OCI-LY1 (cell line): ENCODE data around the gene ABLIM2.

Source experiments
- H2AFZ ChIP-seq: fragments of 200-600 bp; sonication (generic), shearing (Covaris generic); 2 replicates; pipeline ENCODE4 v1.6.0; 2014; ENCODE audit warnings: antibody characterized with exemption, mild to moderate bottlenecking, low read length
- H3F3A ChIP-seq: fragments of 200-600 bp; sonication (generic), shearing (Covaris generic); 2 replicates; pipeline ENCODE4 v1.6.0; 2014; ENCODE audit warnings: mild to moderate bottlenecking, antibody characterized with exemption, low read length, moderate library complexity; ENCODE audit not compliant: insufficient read depth
- H3K27ac ChIP-seq: fragments of 200-600 bp; sonication (generic); 2 replicates; pipeline ENCODE4 v1.5.1; 2014; ENCODE audit warnings: low read length, mixed run types, mild to moderate bottlenecking, low read depth; ENCODE audit not compliant: poor library complexity, severe bottlenecking
- H3K27me3 ChIP-seq: fragments of 200-600 bp; sonication (generic); 2 replicates; pipeline ENCODE4 v1.6.0; 2014; ENCODE audit warnings: antibody characterized with exemption, mild to moderate bottlenecking, low read length, moderate library complexity; ENCODE audit not compliant: insufficient read depth
- H3K36me3 ChIP-seq: fragments of 200-600 bp; sonication (generic); 2 replicates; pipeline ENCODE4 v1.6.1; 2014; ENCODE audit warnings: mild to moderate bottlenecking, antibody characterized with exemption, low read length, moderate library complexity, mixed read lengths; ENCODE audit not compliant: insufficient read depth
- H3K4me1 ChIP-seq: fragments of 200-600 bp; sonication (generic); 2 replicates; pipeline ENCODE4 v1.5.1; 2014; ENCODE audit warnings: mild to moderate bottlenecking, low read length, moderate library complexity; ENCODE audit not compliant: insufficient read depth, severe bottlenecking
- H3K4me2 ChIP-seq: fragments of 200-600 bp; sonication (generic), shearing (Covaris generic); 2 replicates; pipeline ENCODE4 v1.6.1; 2014; ENCODE audit warnings: low read length
- H3K4me3 ChIP-seq: fragments of 200-600 bp; sonication (generic); 2 replicates; pipeline ENCODE4 v1.5.1; 2014; ENCODE audit warnings: low read length, low read depth, mild to moderate bottlenecking, mixed read lengths; ENCODE audit not compliant: poor library complexity, severe bottlenecking
- H3K79me2 ChIP-seq: fragments of 200-600 bp; shearing (Covaris generic); 2 replicates; pipeline ENCODE4 v1.6.1; 2016; ENCODE audit warnings: mixed run types, low read length, mixed read lengths; ENCODE audit not compliant: insufficient read depth
- H3K9ac ChIP-seq: fragments of 200-600 bp; sonication (generic), shearing (Covaris generic); 2 replicates; pipeline ENCODE4 v1.6.1; 2014; ENCODE audit warnings: mild to moderate bottlenecking, low read length, mixed read lengths
- H3K9me2 ChIP-seq: fragments of 200-600 bp; sonication (generic), shearing (Covaris generic); 2 replicates; pipeline ENCODE4 v1.6.1; 2014; ENCODE audit warnings: low read depth, mild to moderate bottlenecking, low read length, mixed read lengths
- H3K9me3 ChIP-seq: fragments of 200-600 bp; shearing (Covaris generic); 2 replicates; pipeline ENCODE4 v1.6.1; 2014; ENCODE audit warnings: low read length, mixed read lengths
- H4K20me1 ChIP-seq: fragments of 200-600 bp; sonication (generic), shearing (Covaris generic); 2 replicates; pipeline ENCODE4 v1.6.0; 2016; ENCODE audit warnings: mild to moderate bottlenecking, low read length; ENCODE audit not compliant: insufficient read depth
- EZH2 ChIP-seq: fragments of 200-600 bp; sonication (generic), shearing (Covaris generic); IDR thresholded peaks from 2 replicates; pipeline ENCODE4 v1.8.0; 2017; ENCODE audit warnings: borderline replicate concordance, mixed run types, mild to moderate bottlenecking, antibody characterized with exemption, low read length, moderate library complexity, mixed read lengths
- TF ChIP-seq, protein P1 (sequence below): fragments of 200-600 bp; sonication (generic), shearing (Covaris generic); IDR thresholded peaks from 2 replicates; pipeline ENCODE4 v1.5.1; 2017; ENCODE audit warnings: mild to moderate bottlenecking, antibody characterized with exemption, low read length, moderate library complexity, mixed read lengths

The ABLIM2 gene

DNA sequence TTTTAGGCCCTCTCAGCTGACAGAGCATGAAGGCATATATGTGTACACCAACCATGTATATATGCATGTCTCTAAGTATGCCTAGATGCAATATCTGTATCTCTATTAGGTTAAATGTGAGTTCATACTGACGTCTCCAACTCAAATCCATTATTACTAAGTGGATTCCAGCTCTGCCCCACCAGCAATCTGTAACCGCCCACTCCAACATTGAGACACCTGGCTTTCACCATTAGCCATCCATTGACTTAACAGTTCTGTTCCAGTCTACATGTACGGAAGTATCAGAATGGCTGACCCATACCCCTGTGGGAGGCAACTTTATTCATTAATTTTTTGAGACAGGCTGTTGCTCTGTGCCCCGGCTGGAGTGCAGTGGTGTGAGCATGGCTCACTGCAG, 25.4 kb upstream of the ABLIM2 start:
- Histone ChIP-seq H3K4me3 (no peak overlapping the region), H3K79me2 (no peaks in the 10 kb centered on the region), H4K20me1 (no peaks in the 10 kb centered on the region), H3K9ac (no peak overlapping the region), H3F3A (no peaks in the 10 kb centered on the region), H3K27ac (no peak overlapping the region), H2AFZ (no peak overlapping the region), H3K27me3 (no peaks in the 10 kb centered on the region), H3K4me1 (no peaks in the 10 kb centered on the region), H3K9me2 (no peaks in the 10 kb centered on the region), H3K4me2 (no peak overlapping the region), H3K9me3 (no peaks in the 10 kb centered on the region), H3K36me3 (no peaks in the 10 kb centered on the region)
- TF ChIP-seq, protein P1, sequence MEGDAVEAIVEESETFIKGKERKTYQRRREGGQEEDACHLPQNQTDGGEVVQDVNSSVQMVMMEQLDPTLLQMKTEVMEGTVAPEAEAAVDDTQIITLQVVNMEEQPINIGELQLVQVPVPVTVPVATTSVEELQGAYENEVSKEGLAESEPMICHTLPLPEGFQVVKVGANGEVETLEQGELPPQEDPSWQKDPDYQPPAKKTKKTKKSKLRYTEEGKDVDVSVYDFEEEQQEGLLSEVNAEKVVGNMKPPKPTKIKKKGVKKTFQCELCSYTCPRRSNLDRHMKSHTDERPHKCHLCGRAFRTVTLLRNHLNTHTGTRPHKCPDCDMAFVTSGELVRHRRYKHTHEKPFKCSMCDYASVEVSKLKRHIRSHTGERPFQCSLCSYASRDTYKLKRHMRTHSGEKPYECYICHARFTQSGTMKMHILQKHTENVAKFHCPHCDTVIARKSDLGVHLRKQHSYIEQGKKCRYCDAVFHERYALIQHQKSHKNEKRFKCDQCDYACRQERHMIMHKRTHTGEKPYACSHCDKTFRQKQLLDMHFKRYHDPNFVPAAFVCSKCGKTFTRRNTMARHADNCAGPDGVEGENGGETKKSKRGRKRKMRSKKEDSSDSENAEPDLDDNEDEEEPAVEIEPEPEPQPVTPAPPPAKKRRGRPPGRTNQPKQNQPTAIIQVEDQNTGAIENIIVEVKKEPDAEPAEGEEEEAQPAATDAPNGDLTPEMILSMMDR = no peak
- no peak for TF ChIP-seq EZH2

DNA sequence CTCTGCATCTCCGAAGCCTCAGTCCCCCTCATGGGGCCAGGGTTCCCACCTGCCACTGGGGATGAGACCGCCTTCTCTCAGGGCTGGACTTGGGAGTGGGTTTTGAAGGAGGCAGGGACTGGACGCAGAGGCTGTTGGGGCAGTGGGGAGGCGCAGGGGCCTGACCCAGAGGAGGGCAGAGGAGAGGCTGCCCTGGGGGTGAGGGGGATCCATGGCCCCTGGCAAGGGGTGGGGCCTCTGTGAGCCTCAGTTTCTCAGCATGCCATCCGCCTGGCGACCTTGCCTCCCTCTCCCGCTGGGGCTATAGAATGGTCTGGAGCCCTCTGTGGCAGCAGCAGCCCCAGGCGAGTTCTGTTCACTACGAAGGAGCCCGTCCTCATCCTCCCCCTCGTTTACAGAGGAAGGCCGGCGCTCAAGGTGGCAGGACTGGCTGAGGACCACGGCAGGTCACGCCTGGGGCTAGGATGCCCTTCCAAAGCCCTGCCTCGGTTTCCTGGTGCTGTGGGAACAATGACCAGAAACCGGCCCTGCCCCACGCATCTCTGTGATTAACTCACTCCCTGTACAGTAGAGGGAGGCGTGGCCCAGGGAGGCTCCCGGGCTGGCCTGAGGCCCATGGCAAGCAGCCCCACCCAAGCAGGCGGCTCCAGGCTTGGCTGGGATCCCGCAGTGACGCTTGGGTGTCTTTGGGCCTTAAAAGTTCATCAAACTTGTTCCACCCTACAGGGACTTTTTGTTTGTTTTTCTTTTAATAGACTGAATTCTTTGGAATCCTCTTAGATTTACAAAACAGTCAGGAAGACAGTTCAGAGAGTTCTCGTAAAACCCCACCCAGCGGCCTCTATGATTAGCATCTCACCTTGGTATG, 24.5 kb upstream of the ABLIM2 start:
- no peaks in the 10 kb centered on the region for H3K9me2 ChIP-seq
- H3K4me1 ChIP-seq = no peaks in the 10 kb centered on the region
- no peak overlapping the region for H3K4me2 ChIP-seq
- H3K9ac ChIP-seq = no peak overlapping the region
- H3K4me3 ChIP-seq = no peak overlapping the region
- no peak overlapping the region for H3K27ac ChIP-seq
- H4K20me1 ChIP-seq = no peaks in the 10 kb centered on the region
- H3F3A ChIP-seq = no peaks in the 10 kb centered on the region
- H3K36me3 ChIP-seq = no peaks in the 10 kb centered on the region
- H3K9me3 ChIP-seq = no peaks in the 10 kb centered on the region
- H2AFZ ChIP-seq = no peak overlapping the region
- TF ChIP-seq, protein P1 = no peak
- H3K79me2 ChIP-seq = no peaks in the 10 kb centered on the region
- H3K27me3 ChIP-seq = no peaks in the 10 kb centered on the region

DNA sequence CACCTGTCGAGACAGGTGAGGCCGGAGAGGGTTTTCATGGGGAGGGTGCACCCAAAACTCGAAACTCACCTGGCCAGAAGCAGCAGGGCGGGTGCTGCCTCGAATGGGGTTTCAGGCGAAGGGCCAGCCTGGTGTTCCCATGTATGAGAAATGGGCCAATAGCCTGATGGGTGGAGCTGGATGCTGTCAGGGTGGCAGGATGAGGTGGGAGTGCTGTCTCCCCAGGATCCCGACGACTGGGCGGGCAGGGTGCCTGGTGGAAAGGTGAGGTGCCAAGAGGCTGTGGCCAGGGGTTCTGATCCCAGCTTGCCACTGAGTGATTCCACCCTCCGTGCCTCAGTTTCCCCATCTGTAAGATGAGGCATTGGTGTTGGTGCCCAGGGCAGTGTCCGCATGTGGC, 23.7 kb upstream of the ABLIM2 start:
- Histone ChIP-seq H3K4me1 (no peaks in the 10 kb centered on the region), H3K9me3 (no peaks in the 10 kb centered on the region), H4K20me1 (no peaks in the 10 kb centered on the region), H3K27me3 (no peaks in the 10 kb centered on the region), H3K9me2 (no peaks in the 10 kb centered on the region), H3K4me2 (no peak overlapping the region), H3K9ac (no peak overlapping the region), H3K4me3 (no peak overlapping the region), H3K36me3 (no peaks in the 10 kb centered on the region), H3K27ac (no peak overlapping the region), H2AFZ (no peak overlapping the region), H3K79me2 (no peaks in the 10 kb centered on the region), H3F3A (no peaks in the 10 kb centered on the region)
- TF ChIP-seq, protein P1 = no peak
- no peak for TF ChIP-seq EZH2
